ENCODE data around the gene ADPRHL1.

DNA sequence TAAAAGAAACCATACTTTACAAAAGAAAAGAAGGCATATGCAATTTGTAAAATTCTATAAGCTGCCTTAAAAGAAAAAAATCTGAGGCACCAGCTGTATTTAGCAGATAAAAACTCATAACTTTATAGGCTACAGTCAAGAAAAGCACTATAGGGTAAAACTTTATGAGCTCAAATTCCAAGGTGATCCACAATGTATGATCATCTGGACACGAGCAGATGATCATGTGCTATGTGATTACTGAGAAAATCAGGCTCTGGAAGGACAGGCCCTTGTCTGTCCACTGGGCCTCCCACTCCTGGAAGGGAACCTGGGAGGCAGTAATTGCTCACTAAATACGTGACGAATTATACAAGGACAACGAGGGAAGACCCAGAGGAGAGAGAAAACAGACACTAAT, 96.7 kb downstream of the ADPRHL1 start:
- TF ChIP-seq NFIC (IDR thresholded peaks at IDR 0.05) (no peak), TAF1 (IDR thresholded peaks at IDR 0.05; ENCODE audit: low read depth) (no peak)
